Common myeloid progenitor, CD34-positive (primary cell): ENCODE results near the gene EEFSEC.

Experiments used
- CTCF ChIA-PET: fragments of 350-600 bp; sonication (Branson Sonifier 250); formaldehyde crosslinking; loops from one replicate; lab custom pipeline; 2021; ENCODE audit warnings: antibody characterized with exemption; lab: Charles Lee
- POLR2A ChIA-PET: fragments of 350-600 bp; sonication (Branson Sonifier 250); formaldehyde crosslinking; loops from one replicate; lab custom pipeline; 2021; ENCODE audit warnings: antibody characterized with exemption; lab: Charles Lee
- DNase-seq, 3 donors: peaks; one replicate each; pipeline versions ENCODE4 v3.0.0 to v3.0.0-alpha.2; 2013
- H3K27ac ChIP-seq, 2 experiments: 1 replicate in 1 of 2; 2 replicates in 1 of 2; pipeline ENCODE4 v1.7.0; 2013; ENCODE audit warnings: inconsistent platforms in 2 of 2, low read length in 2 of 2, mild to moderate bottlenecking in 2 of 2, low read depth in 1 of 2, moderate library complexity in 1 of 2; ENCODE audit not compliant: severe bottlenecking in 2 of 2, insufficient read depth in 1 of 2, poor library complexity in 1 of 2
- H3K27me3 ChIP-seq, 5 experiments: replicated peaks in 2 of 5; 1 replicate in 3 of 5; 2 replicates in 2 of 5; pipeline versions ENCODE4 v1.6.1 to v1.7.0; 2013; ENCODE audit warnings: low read length in 4 of 5, mild to moderate bottlenecking in 2 of 5, moderate library complexity in 2 of 5, inconsistent platforms in 1 of 5; ENCODE audit not compliant: insufficient read depth in 5 of 5, control insufficient read depth in 4 of 5
- H3K36me3 ChIP-seq, 4 experiments: 1 replicate in 2 of 4; 2 replicates in 2 of 4; pipeline versions ENCODE4 v1.6.1 to v1.7.0; 2013; ENCODE audit warnings: low read length in 3 of 4, control low read depth in 1 of 4, mild to moderate bottlenecking in 1 of 4; ENCODE audit not compliant: control insufficient read depth in 4 of 4, insufficient read depth in 4 of 4
- H3K4me1 ChIP-seq, 4 experiments: 1 replicate in 3 of 4; 2 replicates in 1 of 4; pipeline versions ENCODE4 v1.6.1 to v1.7.1; 2013; ENCODE audit warnings: low read length in 3 of 4, mild to moderate bottlenecking in 3 of 4, control low read depth in 1 of 4, inconsistent platforms in 1 of 4, moderate library complexity in 1 of 4; ENCODE audit not compliant: control insufficient read depth in 4 of 4, insufficient read depth in 4 of 4; ENCODE audit errors: control extremely low read depth in 1 of 4
- H3K4me3 ChIP-seq, 7 experiments: 1 replicate in 4 of 7; 2 replicates in 3 of 7; pipeline versions ENCODE4 v1.5.1 to v1.7.0; 2013; ENCODE audit warnings: mild to moderate bottlenecking in 7 of 7, low read length in 6 of 7, moderate library complexity in 6 of 7, inconsistent platforms in 2 of 7, low read depth in 2 of 7, control low read depth in 1 of 7; ENCODE audit not compliant: insufficient read depth in 4 of 7, control insufficient read depth in 1 of 7; ENCODE audit errors: extremely low read depth in 1 of 7
- H3K9me3 ChIP-seq, 5 experiments: 1 replicate in 4 of 5; 2 replicates in 1 of 5; pipeline versions ENCODE4 v1.6.1 to v1.7.1; 2013; ENCODE audit warnings: low read length in 4 of 5, mild to moderate bottlenecking in 2 of 5, inconsistent platforms in 1 of 5, low read depth in 1 of 5, moderate library complexity in 1 of 5; ENCODE audit not compliant: control insufficient read depth in 4 of 5, insufficient read depth in 2 of 5; ENCODE audit errors: control extremely low read depth in 1 of 5
- WGBS: methylation state at CpG from one replicate; pipeline ENCODE4 v1.1.5; 2013; ENCODE audit not compliant: insufficient coverage; 5-methylcytosine and 5-hydroxymethylcytosine counted together

The EEFSEC gene

DNA sequence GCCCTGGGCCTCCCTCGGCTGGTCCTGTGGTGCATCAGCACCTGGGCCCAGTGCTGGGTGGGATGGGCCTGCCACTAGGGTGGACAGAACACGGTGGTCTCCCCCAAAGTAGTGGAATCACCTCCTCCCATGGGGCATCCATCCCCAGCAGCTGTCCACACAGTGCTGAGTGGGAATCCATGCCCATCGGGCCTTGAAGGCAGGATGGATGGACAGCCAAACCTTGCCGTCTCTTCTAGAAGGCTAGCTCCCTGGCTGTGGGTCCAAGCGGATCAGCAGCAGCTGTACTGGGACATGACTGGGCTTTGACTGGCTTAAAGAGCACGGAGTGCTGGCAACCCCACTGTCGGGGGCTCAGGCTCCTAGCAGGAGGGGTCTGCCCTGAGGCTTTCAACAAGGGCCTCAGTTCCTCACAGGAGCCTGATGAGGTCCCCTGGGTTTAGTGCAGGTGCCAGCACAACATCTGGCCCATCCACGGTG is 189.5 kb downstream of the EEFSEC start:
- peaks cover 7 to 26% (median 19%) of the 10 kb centered on the region in 4 experiments for H3K36me3 ChIP-seq
- no peak overlapping the region for H3K27ac ChIP-seq
- POLR2A ChIA-PET = no interaction called here
- CTCF ChIA-PET = no interaction called here
- no peaks in the 10 kb centered on the region for H3K4me1 ChIP-seq
- DNase-seq = no peak
- H3K9me3 ChIP-seq = no peaks in the 10 kb centered on the region
- no peak overlapping the region for H3K4me3 ChIP-seq
- no peaks in the 10 kb centered on the region for H3K27me3 ChIP-seq
- 100% methylated on average over 8 of the region's 8 CpGs for WGBS

DNA sequence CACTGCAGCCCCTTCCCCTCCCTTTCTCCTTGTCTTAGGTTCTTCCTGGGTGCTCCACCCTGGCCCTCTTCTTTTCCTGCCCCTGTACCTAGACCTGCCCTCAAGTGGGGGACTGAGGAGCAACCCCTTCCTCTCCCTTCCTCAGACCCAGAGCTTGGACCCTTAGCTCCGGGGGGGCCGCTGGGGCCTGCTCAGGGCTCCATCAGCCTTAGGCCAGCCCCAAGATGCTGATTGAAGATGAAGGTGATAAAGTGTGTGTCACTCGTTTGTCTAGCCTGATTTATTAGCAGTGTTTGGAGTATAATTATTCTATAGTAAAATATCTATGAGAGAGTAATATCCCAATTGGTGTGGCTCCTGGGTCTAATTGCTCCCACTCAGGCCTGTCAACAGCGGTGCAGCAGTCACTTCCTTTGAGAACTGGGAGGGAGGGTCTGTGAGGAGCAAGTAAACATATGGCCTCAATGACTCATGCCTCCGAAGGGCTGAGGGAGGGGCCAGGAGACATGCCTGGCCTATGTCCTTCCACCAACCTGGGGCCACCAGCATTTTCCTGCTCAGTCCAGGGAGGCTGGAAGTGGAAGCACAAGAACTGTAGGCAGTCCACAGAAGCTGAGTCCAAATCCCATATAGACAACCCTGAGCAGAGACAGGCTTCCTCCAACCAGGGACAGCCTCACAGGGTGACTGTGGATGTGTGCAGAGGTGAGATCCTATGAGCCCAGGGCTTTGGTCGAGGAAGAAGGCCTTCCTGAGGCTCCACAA is 190.2 kb downstream of the EEFSEC start:
- ChIA-PET POLR2A (no interaction called here), CTCF (interaction anchor here (0.9 to 1.4 kb wide), 2 partner anchors 10 to 248 kb away, joined by 3 read pairs; no protein-coding TSS in a partner anchor)
- peak in 2 of 3 donors; percentile 27 to 40 for DNase-seq
- no peaks in the 10 kb centered on the region for H3K27me3 ChIP-seq
- 61% methylated on average over 3 of the region's 6 CpGs for WGBS
- H3K9me3 ChIP-seq = no peaks in the 10 kb centered on the region
- peaks cover 0 to under 1% (median 0%) of the 10 kb centered on the region in 4 experiments for H3K4me1 ChIP-seq
- peaks cover 5 to 26% (median 16%) of the 10 kb centered on the region in 4 experiments for H3K36me3 ChIP-seq
- no peak overlapping the region for H3K27ac ChIP-seq
- H3K4me3 ChIP-seq = no peak overlapping the region

DNA sequence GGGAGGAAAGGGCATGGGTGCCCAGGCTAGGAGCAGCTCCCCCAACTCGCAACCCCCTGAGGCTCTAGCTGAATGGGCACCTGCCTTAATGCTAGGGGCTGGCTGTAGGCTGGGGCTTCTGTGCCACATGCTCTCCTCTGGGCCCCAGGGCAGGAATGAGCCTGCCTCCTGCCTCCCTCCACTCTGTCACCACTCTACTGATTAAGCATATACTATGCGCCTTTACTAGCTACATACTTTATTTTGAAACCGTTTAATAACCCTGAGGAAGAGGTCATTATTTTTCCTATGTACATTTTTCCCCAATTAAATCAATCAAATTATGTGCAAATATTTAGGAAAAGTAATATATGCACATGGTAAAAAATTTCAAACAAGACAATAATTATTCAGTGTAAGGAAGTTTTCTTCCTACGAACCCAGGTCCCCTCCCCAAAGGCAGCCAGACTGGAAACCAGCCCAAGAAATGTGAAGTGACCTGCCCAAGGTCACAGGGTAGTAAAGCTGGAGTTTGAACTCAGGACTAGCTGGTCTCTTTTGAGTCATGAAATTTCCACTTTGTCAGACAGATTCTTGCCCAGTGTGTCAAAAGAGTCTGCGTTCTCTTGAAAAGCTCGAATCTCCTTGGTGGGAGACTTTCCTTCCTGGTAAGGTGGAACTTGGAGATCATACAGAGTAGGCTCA is 190.9 kb downstream of the EEFSEC start:
- peaks cover 0 to 8% (median 4%) of the 10 kb centered on the region in 4 experiments for H3K4me1 ChIP-seq
- ChIA-PET CTCF (interaction anchor here (0.9 to 1.4 kb wide), 2 partner anchors 11 to 249 kb away, joined by 3 read pairs; no protein-coding TSS in a partner anchor), POLR2A (interaction anchor here (1.1 kb wide), 1 partner anchor 12 kb away, joined by 3 read pairs; no protein-coding TSS in a partner anchor)
- no peak for DNase-seq
- H3K27ac ChIP-seq = no peak overlapping the region
- no peaks in the 10 kb centered on the region for H3K9me3 ChIP-seq
- 100% methylated on average over 3 of the region's 6 CpGs for WGBS
- no peaks in the 10 kb centered on the region for H3K27me3 ChIP-seq
- no peak overlapping the region for H3K4me3 ChIP-seq
- peaks cover 5 to 30% (median 14%) of the 10 kb centered on the region in 4 experiments for H3K36me3 ChIP-seq

DNA sequence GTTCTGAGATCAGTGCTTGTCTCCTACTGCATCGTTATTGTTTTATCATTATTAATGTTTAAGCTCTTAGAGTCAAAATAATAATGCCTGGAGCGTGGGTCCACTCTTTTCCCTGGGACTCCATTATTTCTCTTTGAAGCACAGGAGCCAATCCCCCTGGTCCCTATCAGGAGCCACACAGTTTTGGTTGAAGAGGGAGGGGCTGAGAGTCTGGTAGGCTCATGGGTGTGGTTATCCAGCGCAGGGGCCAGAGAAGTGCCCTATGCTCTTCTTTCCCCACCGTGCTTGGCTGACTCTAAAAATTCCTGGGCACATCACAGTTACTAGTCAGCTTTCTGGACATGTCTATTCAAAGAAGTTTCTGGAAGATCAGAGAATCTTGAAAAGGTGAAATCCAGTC is 191.9 kb downstream of the EEFSEC start:
- POLR2A ChIA-PET = interaction anchor here (1.1 kb wide), 1 partner anchor 11 kb away, joined by 3 read pairs; no protein-coding TSS in a partner anchor
- no peak for DNase-seq
- no peak overlapping the region for H3K27ac ChIP-seq
- H3K27me3 ChIP-seq = no peaks in the 10 kb centered on the region
- H3K9me3 ChIP-seq = no peaks in the 10 kb centered on the region
- peaks cover 0 to 9% (median 4%) of the 10 kb centered on the region in 4 experiments for H3K4me1 ChIP-seq
- peaks cover 5 to 30% (median 16%) of the 10 kb centered on the region in 4 experiments for H3K36me3 ChIP-seq
- CTCF ChIA-PET = no interaction called here
- WGBS = 96% methylated on average over 4 of the region's 4 CpGs
- H3K4me3 ChIP-seq = no peak overlapping the region

DNA sequence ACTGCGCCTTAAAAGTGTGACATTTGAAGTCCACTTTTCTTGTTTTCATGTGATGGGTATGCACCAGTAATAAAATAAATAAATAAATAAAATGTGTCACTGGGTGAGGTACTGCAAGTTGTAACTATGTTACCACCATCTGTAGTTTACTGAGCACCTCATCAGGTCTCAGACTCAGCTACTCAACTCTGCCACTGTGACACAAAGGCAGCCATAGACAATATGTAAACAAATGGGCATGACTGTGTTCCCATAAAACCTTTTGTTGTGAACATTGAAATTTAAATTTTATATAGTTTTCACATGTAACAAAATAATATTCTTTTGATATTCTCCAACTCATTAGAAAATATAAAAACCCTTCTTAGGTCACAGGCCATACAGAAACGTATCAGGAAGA is 193.3 kb downstream of the EEFSEC start:
- DNase-seq = no peak
- ChIA-PET POLR2A (no interaction called here), CTCF (no interaction called here)
- Histone ChIP-seq H3K4me1 (peaks cover 0 to 9% (median 4%) of the 10 kb centered on the region in 4 experiments), H3K27me3 (no peaks in the 10 kb centered on the region), H3K4me3 (no peak overlapping the region), H3K27ac (no peak overlapping the region), H3K9me3 (no peaks in the 10 kb centered on the region), H3K36me3 (peaks cover 7 to 35% (median 15%) of the 10 kb centered on the region in 4 experiments)
- no CpG with 5 or more reads among the region's 2 CpGs for WGBS

DNA sequence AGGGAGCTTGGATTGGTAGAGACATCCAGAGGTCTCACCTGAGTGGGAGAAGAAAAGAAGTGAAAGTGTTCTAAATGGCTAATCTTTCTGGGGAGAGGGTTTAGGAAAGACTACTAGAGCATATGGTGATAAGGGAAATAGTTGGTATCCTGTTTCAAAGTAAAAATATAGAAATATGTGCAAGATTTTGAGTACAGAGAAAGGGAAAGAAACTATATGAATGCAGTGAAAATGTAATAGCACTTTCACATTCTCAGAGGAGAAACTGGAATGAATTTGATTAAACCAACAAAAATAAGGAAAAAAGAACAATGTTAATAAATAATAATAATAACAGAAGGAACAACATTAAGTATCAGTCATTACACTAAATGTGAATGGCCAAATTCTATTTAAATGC is 194.0 kb downstream of the EEFSEC start:
- Histone ChIP-seq H3K27ac (no peak overlapping the region), H3K27me3 (no peaks in the 10 kb centered on the region), H3K4me3 (no peak overlapping the region), H3K4me1 (peaks cover 0 to 9% (median 4%) of the 10 kb centered on the region in 4 experiments), H3K36me3 (peaks cover 3 to 31% (median 15%) of the 10 kb centered on the region in 4 experiments), H3K9me3 (no peaks in the 10 kb centered on the region)
- ChIA-PET POLR2A (interaction anchor here (0.7 kb wide), 1 partner anchor 195 kb away, joined by 3 read pairs; no protein-coding TSS in a partner anchor), CTCF (interaction anchor here (0.6 kb wide), 1 partner anchor 44 kb away, joined by 3 read pairs; no protein-coding TSS in a partner anchor)
- DNase-seq = no peak
